Panc1 (cell line): Measurements from ENCODE around the gene KRT26. TPM values are rescaled to one million over a fixed set of nuclear protein-coding genes. Genes with fewer than 3 reads are reported as not detected.

ENCODE experiments used
- ATAC-seq: fragments of 200-7000 bp; cut with Tn5 transposase; 2 replicates; pipeline ENCODE4 v1.9.1; 2020; ENCODE audit warnings: mild to moderate bottlenecking, moderate library complexity
- Bru-seq: library from RNA; stranded (reverse); fragments of 400-500 nt; gene quantifications from one replicate; lab custom pipeline; 2021; lab: Mats Ljungman, UMichigan
- BruChase-seq, 2 experiments: library from RNA; stranded (reverse); fragments of 400-500 nt; gene quantifications; one replicate each; lab custom pipeline; 2021; lab: Mats Ljungman, UMichigan
- BruUV-seq: library from RNA; stranded (reverse); fragments of 400-500 nt; replicated peaks from 2 replicates; lab custom pipeline; 2021; lab: Mats Ljungman, UMichigan
- CTCF ChIA-PET: fragments of 300-600 bp; sonication (Branson Sonifier 250); formaldehyde crosslinking; loops from one replicate; lab custom pipeline; 2022; ENCODE audit warnings: antibody characterized with exemption; lab: Charles Lee
- POLR2A ChIA-PET: fragments of 300-600 bp; sonication (Branson Sonifier 250); formaldehyde crosslinking; loops from one replicate; lab custom pipeline; 2022; ENCODE audit warnings: antibody characterized with exemption; lab: Charles Lee
- DNase-seq: peaks from one replicate; pipeline ENCODE4 v3.0.0-alpha.2; 2010; ENCODE audit warnings: low read depth, low spot score
- H3K27ac ChIP-seq: 2 replicates; pipeline ENCODE4 v1.5.1; 2011; ENCODE audit warnings: mild to moderate bottlenecking, low read length, inconsistent platforms
- H3K27me3 ChIP-seq: fragments of 200-500 bp; sonication (Bioruptor generic); 2 replicates; pipeline ENCODE4 v1.6.0; 2014; ENCODE audit warnings: low read length, inconsistent platforms; ENCODE audit not compliant: control insufficient read depth, insufficient read depth
- H3K36me3 ChIP-seq: fragments of 200-500 bp; sonication (Bioruptor generic); 2 replicates; pipeline ENCODE4 v1.5.1; 2014; ENCODE audit warnings: inconsistent platforms, mild to moderate bottlenecking, low read length, moderate library complexity; ENCODE audit not compliant: control insufficient read depth, insufficient read depth
- H3K4me1 ChIP-seq: 2 replicates; pipeline ENCODE4 v1.5.1; 2011; ENCODE audit warnings: inconsistent platforms, mild to moderate bottlenecking, low read length, moderate library complexity; ENCODE audit not compliant: control insufficient read depth, insufficient read depth
- H3K4me3 ChIP-seq, 2 experiments: 2 replicates each; pipeline ENCODE4 v1.5.1; 2011 to 2012; ENCODE audit warnings: low read depth in 2 of 2, low read length in 2 of 2, mild to moderate bottlenecking in 2 of 2, inconsistent platforms in 1 of 2, moderate library complexity in 1 of 2
- H3K9me3 ChIP-seq: fragments of 200-500 bp; sonication (Bioruptor generic); 2 replicates; pipeline ENCODE4 v1.5.1; 2014; ENCODE audit warnings: low read depth, mild to moderate bottlenecking, inconsistent platforms, low read length, moderate library complexity; ENCODE audit not compliant: control insufficient read depth, insufficient read depth
- POLR2AphosphoS5 ChIP-seq: IDR thresholded peaks from 2 replicates; pipeline ENCODE4 v1.6.1; 2012; ENCODE audit warnings: mild to moderate bottlenecking, low read depth, low read length, moderate library complexity
- REST ChIP-seq, 2 experiments: IDR thresholded peaks; 2 replicates each; pipeline ENCODE4 v1.6.1; 2011 to 2012; ENCODE audit warnings: low read depth in 2 of 2, control low read depth in 1 of 2, low read length in 1 of 2, mild to moderate bottlenecking in 1 of 2, moderate library complexity in 1 of 2; ENCODE audit not compliant: insufficient read depth in 1 of 2
- SIN3A ChIP-seq: IDR thresholded peaks from 2 replicates; pipeline ENCODE4 v1.6.1; 2012; ENCODE audit warnings: low read depth, mild to moderate bottlenecking, low read length, moderate library complexity, borderline replicate concordance; ENCODE audit not compliant: insufficient read depth
- TCF7L2 ChIP-seq: IDR thresholded peaks from 2 replicates; pipeline ENCODE4 v1.6.1; 2011; ENCODE audit warnings: mild to moderate bottlenecking, low read depth, low read length, inconsistent platforms
- in situ Hi-C: cut with HindIII; loops from 2 replicates; pipeline ENCODE4 v1.10.0; 2016; ENCODE audit warnings: low sequenced_read_pairs, low pct_unique_long_range_greater_than_20kb
- intact Hi-C: fragments of 100-400 bp; cut with micrococcal nuclease; formaldehyde crosslinking; loops from one replicate; pipeline ENCODE4 v1.10.0; 2022; ENCODE audit not compliant: unreplicated experiment
- long read RNA-seq: library from polyadenylated mRNA; unstranded; transcript quantifications from one replicate; pipeline ENCODE4 v2.0.0, GENCODE V29; 2021; ENCODE audit not compliant: unreplicated experiment
- polyA plus RNA-seq: library from polyadenylated mRNA; unstranded; fragments of >200 nt; gene quantifications from one replicate; pipeline ENCODE4 v1.2.1, GENCODE V29; 2012; ENCODE audit warnings: missing spikeins; ENCODE audit not compliant: insufficient read length
- total RNA-seq: library from RNA; stranded (reverse); gene quantifications from one replicate; pipeline ENCODE4 v1.2.1, GENCODE V29; 2021; ENCODE audit not compliant: unreplicated experiment
- TF ChIP-seq, protein P1 (sequence below): fragments of 450-650 bp; IDR thresholded peaks from 2 replicates; pipeline ENCODE4 v1.5.1; 2017; ENCODE audit warnings: mild to moderate bottlenecking

Gene KRT26
- not detected for total RNA-seq
- not detected for polyA plus RNA-seq
- percentile 10 among the genes with signal in this experiment for Bru-seq, nascent RNA
- BruChase-seq, experiment 1, labeled RNA remaining after a 2-hour chase, result not detected
- not detected for BruChase-seq, experiment 2, labeled RNA remaining after a 6-hour chase
- long read RNA-seq, result 0 reads

DNA sequence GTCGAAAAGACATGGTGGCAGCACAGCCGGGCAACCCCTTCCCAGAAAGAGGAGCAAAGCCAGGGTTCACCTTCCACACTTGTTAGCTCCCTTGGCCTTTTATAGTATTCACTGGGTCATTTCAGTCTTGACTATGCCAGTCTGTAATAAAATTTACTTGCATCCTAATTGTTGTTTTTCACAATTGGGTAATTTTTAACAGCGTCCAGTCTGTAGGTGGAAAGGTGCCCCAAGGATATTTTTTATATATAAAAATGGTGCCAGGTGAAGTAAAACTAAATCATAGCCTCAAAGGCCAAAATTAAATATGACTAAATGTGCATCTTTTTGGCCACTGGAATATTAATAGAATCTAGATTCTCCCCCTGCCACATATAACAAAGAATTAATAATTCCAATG, at the start of gene KRT26:
KRT26 (minus strand) TSS at position 101 of the 400 bp plus-strand sequence; CDS start at position 13, 88 bp downstream.
- no TSS peak for BruUV-seq
- Histone ChIP-seq H3K27me3 (peaks cover 25% of the 10 kb centered on the region), H3K27ac (no peak within 1 kb of the TSS), H3K4me3 (no peak within 1 kb of the TSS), H3K36me3 (no peaks in the 10 kb centered on the region), H3K4me1 (no peaks in the 10 kb centered on the region), H3K9me3 (no peaks in the 10 kb centered on the region)
- CTCF ChIA-PET, result no interaction called here
- POLR2A ChIA-PET, result no interaction called here
- intact Hi-C loops, result no loop called here
- DNase-seq (no peak), ATAC-seq (no peak)
- TF ChIP-seq SIN3A (no peak), REST (IDR thresholded peaks at IDR 0.05; ENCODE audit: insufficient read depth in 1 of 2, low read depth in 2 of 2, low read length in 1 of 2) (no peak), TCF7L2 (no peak), POLR2AphosphoS5 (no peak)
- TF ChIP-seq, protein P1, sequence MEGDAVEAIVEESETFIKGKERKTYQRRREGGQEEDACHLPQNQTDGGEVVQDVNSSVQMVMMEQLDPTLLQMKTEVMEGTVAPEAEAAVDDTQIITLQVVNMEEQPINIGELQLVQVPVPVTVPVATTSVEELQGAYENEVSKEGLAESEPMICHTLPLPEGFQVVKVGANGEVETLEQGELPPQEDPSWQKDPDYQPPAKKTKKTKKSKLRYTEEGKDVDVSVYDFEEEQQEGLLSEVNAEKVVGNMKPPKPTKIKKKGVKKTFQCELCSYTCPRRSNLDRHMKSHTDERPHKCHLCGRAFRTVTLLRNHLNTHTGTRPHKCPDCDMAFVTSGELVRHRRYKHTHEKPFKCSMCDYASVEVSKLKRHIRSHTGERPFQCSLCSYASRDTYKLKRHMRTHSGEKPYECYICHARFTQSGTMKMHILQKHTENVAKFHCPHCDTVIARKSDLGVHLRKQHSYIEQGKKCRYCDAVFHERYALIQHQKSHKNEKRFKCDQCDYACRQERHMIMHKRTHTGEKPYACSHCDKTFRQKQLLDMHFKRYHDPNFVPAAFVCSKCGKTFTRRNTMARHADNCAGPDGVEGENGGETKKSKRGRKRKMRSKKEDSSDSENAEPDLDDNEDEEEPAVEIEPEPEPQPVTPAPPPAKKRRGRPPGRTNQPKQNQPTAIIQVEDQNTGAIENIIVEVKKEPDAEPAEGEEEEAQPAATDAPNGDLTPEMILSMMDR, result no peak
- in situ Hi-C loops, result no loop called here

GRCh38 chr17:40821536-40821935, 49.5 kb upstream of the KRT26 start:
- no peak for DNase-seq
- Histone ChIP-seq H3K4me3 (no peak overlapping the region), H3K27me3 (no peaks in the 10 kb centered on the region), H3K4me1 (peaks cover 16% of the 10 kb centered on the region; the same call in 1 of the 2 replicates), H3K36me3 (peaks cover 8% of the 10 kb centered on the region; the same call in 1 of the 2 replicates), H3K9me3 (no peaks in the 10 kb centered on the region), H3K27ac (no peak overlapping the region)
- ChIA-PET POLR2A (no interaction called here), CTCF (no interaction called here)
- BruUV-seq, result no TSS peak
- ATAC-seq, result no peak
- no peak for TF ChIP-seq REST (IDR thresholded peaks at IDR 0.05; ENCODE audit: insufficient read depth in 1 of 2, low read depth in 2 of 2, low read length in 1 of 2)
- TF ChIP-seq TCF7L2, result no peak
- no peak for TF ChIP-seq SIN3A
- TF ChIP-seq POLR2AphosphoS5, result no peak
- TF ChIP-seq, protein P1, result no peak
- intact Hi-C loops, result no loop called here
- in situ Hi-C loops, result no loop called here
